GM18909 (cell line): ENCODE data around the gene JPH3.

Experiments used
- ATAC-seq: cut with Tn5 transposase; IDR thresholded peaks from one replicate; pipeline ENCODE4 v1.9.1; 2021; ENCODE audit warnings: mild to moderate bottlenecking; ENCODE audit not compliant: unreplicated experiment, poor library complexity

The JPH3 gene

DNA sequence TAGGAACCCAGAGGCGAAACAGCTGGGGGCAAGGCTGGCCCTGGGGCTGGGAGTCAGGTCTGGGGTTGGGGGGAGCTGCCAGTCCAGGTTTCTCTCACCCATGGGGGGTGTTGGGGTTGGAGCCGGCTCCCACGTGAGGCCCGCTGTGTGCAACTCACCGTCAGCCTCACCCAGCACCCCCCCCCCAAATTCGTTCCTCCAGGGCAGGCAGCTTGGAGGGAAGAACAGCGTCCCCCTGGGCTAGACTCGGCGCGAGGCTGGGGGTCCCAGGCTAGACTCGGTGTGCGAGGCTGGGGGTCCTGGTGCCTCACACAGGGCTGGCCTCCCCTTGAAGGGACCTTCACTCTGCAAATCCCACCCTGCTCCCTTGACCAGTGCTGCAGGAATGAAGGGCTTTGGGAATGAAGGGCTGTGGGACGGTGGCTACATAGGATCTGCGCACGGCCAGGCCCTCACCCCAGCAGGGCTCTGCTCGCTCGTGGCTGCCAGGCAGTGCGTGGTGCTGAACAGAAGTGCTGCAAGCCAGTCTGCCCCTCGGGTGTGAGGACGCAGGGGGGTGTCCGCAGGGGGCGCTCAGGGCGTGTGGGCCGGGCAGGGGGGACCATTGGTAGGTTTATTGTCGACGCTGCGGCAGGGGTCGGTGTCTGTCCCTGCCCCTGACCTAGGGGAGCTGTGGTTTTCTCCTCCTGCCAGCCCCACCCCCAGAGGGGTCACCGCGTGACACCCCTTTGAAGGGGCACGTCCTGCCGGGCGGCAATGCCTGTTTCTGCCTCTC, 88.8 kb downstream of the JPH3 start:
- no peak for ATAC-seq

GRCh38 chr16:87691686-87692079, 89.4 kb downstream of the JPH3 start:
- no peak for ATAC-seq

- ATAC-seq, result no peak
Measured at GRCh38 chr16:87692176-87692575, 89.9 kb downstream of the JPH3 start.

DNA sequence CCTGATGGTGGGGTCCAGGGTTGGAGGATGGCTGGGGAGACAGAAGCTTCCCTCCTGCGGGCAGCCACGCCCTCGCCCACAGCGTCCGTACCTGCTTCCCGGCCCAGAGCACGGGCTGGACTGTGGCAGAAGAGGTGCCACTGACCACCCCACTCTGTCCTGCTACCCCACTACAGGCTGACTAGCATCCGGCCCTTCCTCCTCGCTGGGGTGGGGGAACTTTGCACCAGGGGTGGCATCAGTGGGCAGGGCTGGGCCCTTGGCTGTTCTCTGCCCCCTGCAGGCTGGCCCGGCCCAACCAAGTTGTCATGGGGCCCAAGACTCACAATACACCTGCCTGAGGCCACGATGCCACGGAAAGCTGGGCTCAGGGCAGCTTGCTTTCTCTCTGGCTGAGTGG, 90.4 kb downstream of the JPH3 start:
- no peak for ATAC-seq

- ATAC-seq, result no peak
Measured at GRCh38 chr16:87693827-87694226, 91.5 kb downstream of the JPH3 start.

DNA sequence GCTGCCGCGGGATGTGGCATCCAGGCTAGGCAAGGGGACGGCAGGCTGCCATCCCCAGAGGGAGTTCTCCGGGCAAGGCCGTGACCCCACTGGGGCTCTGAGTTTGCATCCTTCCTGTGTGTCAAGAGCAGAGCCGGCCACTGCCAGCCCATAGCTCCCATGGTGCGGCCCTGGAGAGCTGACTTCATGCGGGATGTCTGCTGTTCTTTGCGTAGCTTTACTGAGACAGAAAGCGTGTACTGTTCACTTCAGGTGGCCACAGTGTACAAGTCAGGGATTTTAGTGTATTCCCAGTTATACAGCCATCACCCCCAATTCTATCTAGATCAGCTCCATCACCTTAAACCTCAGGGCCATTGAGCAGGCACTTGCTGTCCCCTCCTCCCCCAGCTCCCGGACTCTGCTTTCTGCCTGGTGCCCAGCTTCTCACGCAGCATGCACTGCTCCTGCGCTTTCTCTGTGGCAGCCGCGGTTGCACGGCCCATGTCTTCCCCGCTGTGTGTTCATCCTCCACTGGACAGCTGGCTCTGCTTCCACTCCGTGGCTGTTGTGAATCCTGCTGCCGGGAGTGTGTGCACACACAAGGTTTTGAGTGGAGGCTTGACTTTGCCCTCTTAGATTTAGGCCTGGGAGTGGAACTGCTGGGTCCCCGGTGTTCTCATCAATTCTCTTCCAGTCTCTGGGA, 92.3 kb downstream of the JPH3 start:
- ATAC-seq, result no peak

DNA sequence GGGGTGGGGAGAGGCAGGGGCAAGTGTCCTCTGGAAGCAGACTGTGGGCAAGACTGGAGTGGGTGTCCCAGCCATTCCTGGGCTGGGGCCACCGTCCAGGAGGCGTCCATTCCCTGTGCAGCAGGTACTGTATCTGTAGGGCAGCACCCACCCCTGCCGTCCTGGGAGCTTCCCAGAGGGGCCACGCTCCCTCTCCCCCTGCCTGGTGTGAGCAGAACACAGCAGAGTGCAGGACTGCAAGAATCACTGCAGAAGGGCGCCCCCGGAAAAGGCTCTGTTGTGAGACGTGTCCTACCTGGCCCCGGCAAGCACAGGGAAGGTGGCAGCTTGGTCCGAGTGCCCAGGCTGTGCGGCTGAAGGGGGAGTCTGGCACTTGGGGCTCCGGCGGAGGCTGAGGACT, 93.2 kb downstream of the JPH3 start:
- ATAC-seq, result no peak

- ATAC-seq, result no peak
Measured at GRCh38 chr16:87696726-87697125, 94.4 kb downstream of the JPH3 start.

GRCh38 chr16:87697256-87697655, 94.9 kb downstream of the JPH3 start:
- ATAC-seq, result no peak

DNA sequence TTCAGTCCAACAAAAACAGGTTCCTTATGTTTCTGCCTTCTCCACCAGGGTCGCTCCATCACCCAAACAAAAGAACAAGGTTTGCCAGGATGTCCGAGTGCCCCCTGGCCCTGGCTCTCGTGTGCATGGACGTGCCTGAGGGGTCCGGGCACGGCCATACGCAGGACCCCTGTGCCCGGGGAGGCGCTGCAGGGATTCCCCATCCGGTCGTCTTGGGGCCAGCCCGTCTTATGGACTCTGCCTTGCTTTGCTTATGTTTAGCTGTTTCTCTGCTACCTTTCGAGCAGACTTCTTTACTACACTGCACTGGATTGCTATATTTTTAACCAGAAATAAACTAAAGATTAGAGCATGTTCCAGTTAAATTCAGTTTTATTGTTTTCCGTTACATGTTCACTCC, 95.5 kb downstream of the JPH3 start:
- ATAC-seq, result no peak

DNA sequence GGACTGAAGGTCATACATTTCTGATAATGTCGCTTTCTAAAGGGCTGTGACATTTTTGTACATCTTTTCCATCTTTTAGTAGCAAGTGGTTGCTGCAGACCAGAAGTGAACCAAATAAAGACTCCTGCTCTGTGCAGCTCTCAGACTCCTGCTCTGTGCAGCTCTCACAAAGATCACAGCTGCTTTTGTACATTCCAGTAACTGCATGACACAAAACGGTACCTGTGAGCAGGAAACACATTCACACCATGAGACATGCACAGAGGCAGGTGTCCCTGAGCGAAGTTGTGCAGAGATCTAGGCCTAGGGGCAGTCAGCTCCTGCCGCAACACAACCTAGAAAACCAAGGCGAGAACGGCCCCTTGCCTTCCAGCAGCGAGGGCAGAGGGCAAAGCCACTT, 95.9 kb downstream of the JPH3 start:
- ATAC-seq, result no peak

- ATAC-seq, result peak; percentile 32
Measured at GRCh38 chr16:87698676-87699199, 96.4 kb downstream of the JPH3 start.

DNA sequence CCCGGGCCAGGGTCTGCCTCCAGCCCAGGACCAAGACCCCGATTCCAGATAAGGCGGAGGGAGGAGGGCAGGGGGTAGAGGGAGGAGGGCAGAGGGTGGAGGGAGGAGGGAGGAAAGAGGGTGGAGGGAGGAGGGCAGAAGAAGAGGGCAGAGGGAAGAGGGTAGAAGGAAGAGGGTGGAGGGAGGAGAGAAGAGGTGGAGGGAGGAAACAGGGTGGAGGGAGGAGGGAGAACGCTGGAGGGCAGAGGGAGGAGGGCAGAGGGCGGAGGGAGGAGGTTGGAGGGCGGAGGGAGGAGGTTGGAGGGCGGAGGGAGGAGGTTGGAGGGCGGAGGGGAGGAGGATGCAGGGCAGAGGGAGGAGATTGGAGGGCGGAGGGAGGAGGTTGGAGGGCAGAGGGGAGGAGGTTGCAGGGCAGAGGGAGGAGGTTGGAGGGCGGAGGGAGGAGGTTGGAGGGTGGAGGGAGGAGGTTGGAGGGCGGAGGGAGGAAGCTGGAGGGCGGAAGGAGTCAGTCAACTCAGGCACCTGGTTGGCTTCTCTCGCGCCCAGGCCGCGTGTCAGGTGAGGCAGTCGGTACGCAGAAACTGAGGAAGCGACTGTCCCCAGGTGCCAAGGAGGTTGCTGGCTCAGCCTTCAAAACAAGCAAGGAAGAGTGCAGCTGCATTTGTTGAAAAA, 98.2 kb downstream of the JPH3 start:
- no peak for ATAC-seq

DNA sequence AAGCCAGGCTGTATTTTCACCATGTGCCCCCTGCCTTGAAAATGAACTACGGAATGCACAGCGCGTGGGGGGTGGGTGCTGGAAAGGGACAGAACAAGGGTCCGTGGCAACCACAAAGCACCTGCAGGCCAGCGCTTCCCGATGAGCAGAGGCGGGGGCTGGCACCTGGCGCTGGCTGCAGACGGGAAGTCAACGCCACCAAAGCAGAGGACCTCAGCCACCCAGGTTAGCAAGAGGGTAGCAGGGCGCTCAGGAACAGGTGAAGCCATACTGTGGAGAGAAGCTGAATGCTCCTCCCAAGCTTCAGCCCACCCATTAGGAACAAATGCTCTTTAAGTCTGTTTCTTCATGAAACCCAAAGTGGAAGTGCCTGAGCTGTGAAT, 98.8 kb downstream of the JPH3 start:
- ATAC-seq, result no peak

- ATAC-seq, result no peak
Measured at GRCh38 chr16:87701505-87701921, 99.2 kb downstream of the JPH3 start.

DNA sequence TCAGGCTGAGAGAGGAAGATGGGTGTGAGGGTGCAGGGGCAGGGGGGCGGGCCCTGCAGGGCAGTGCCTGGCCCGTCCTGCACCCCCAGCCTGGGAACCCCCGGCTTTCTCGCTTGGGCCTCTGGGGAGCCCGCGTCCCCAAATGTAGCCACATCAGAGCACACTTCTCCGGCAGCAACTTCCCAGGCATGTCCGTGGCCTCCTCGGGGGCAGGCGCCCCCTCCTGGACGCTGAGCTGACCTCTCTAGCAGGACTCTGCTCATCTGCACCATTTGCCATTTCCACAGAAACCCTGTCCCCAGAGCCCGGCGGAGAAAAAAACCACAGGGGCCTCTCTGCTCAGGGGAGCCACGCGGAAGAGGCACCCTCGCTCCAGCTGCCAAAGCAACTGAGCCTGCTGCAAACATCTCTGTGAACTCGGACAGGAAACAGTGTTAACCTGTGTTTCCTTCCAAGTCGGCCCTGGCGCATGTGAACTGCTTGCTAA, 100.1 kb downstream of the JPH3 start:
- ATAC-seq, result peak; percentile 57

GRCh38 chr16:87703071-87703470, 100.8 kb downstream of the JPH3 start:
- no peak for ATAC-seq

- ATAC-seq, result no peak
Measured at GRCh38 chr16:87703835-87704375, 101.6 kb downstream of the JPH3 start.

GRCh38 chr16:87704754-87705353, 102.5 kb downstream of the JPH3 start:
- no peak for ATAC-seq

GRCh38 chr16:87705771-87706277, 103.5 kb downstream of the JPH3 start:
- no peak for ATAC-seq
